CD14-positive monocyte (primary cell): ENCODE measurements around the gene FLRT1. TPM values are rescaled to one million over a fixed set of nuclear protein-coding genes. Genes with fewer than 3 reads are reported as not detected.

ENCODE experiments used
- DNase-seq, 3 donors: peaks; one replicate each; pipeline ENCODE4 v3.0.0-alpha.2; 2011 to 2022
- H2AFZ ChIP-seq: 2 replicates; pipeline ENCODE4 v1.6.0; 2012; ENCODE audit warnings: mild to moderate bottlenecking, low read depth, low read length, inconsistent platforms; ENCODE audit not compliant: insufficient read depth, poor library complexity, severe bottlenecking
- H3K27ac ChIP-seq, 2 donors: 1 replicate in 1 of 2; 2 replicates in 1 of 2; pipeline ENCODE4 v1.5.1; 2012 to 2013; ENCODE audit warnings: low read length in 2 of 2, control low read depth in 1 of 2, inconsistent platforms in 1 of 2, low read depth in 1 of 2, mild to moderate bottlenecking in 1 of 2
- H3K27me3 ChIP-seq, 2 donors: one replicate each; pipeline versions ENCODE4 v1.6.0 to v1.6.1; 2011 to 2013; ENCODE audit warnings: low read length in 2 of 2; ENCODE audit not compliant: control insufficient read depth in 2 of 2, insufficient read depth in 2 of 2
- H3K36me3 ChIP-seq, 2 donors: replicated peaks in 1 of 2; 1 replicate in 1 of 2; 2 replicates in 1 of 2; pipeline versions ENCODE4 v1.5.1 to v1.6.1; 2012 to 2013; ENCODE audit warnings: low read length in 2 of 2, control low read depth in 1 of 2, inconsistent platforms in 1 of 2, mild to moderate bottlenecking in 1 of 2; ENCODE audit not compliant: insufficient read depth in 2 of 2, control insufficient read depth in 1 of 2
- H3K4me1 ChIP-seq, 2 donors: 1 replicate in 1 of 2; 2 replicates in 1 of 2; pipeline versions ENCODE4 v1.5.1 to v1.6.1; 2012 to 2013; ENCODE audit warnings: low read length in 2 of 2, control low read depth in 1 of 2, inconsistent platforms in 1 of 2, mild to moderate bottlenecking in 1 of 2, moderate library complexity in 1 of 2; ENCODE audit not compliant: insufficient read depth in 2 of 2, control insufficient read depth in 1 of 2
- H3K4me2 ChIP-seq: replicated peaks from 2 replicates; pipeline ENCODE3; 2012; ENCODE audit warnings: low read length, moderate library complexity, mild to moderate bottlenecking; ENCODE audit not compliant: poor library complexity, severe bottlenecking; ENCODE audit errors: extremely low read depth
- H3K4me3 ChIP-seq, 3 experiments: fragments of 200-600 bp in 1 of 3; sonication (generic) in 1 of 3; replicated peaks in 1 of 3; 1 replicate in 2 of 3; 2 replicates in 1 of 3; pipeline ENCODE4 v1.5.1; 2011 to 2013; ENCODE audit warnings: low read length in 3 of 3, mild to moderate bottlenecking in 3 of 3, control low read depth in 2 of 3, low read depth in 2 of 3, inconsistent platforms in 1 of 3, moderate library complexity in 1 of 3
- H3K79me2 ChIP-seq: 2 replicates; pipeline ENCODE4 v1.6.0; 2012; ENCODE audit warnings: mild to moderate bottlenecking, control low read depth, inconsistent platforms, low read length, moderate library complexity; ENCODE audit not compliant: insufficient read depth
- H3K9ac ChIP-seq: 2 replicates; pipeline ENCODE4 v1.6.0; 2017; ENCODE audit warnings: low read length, mild to moderate bottlenecking; ENCODE audit not compliant: insufficient read depth, poor library complexity, severe bottlenecking
- H3K9me3 ChIP-seq, 2 donors: replicated peaks in 1 of 2; 1 replicate in 1 of 2; 2 replicates in 1 of 2; pipeline versions ENCODE4 v1.5.1 to v1.6.1; 2012 to 2013; ENCODE audit warnings: low read length in 2 of 2, control low read depth in 1 of 2; ENCODE audit not compliant: control insufficient read depth in 1 of 2, insufficient read depth in 1 of 2
- H4K20me1 ChIP-seq: 2 replicates; pipeline ENCODE4 v1.6.0; 2012; ENCODE audit warnings: mild to moderate bottlenecking, low read length, control low read depth, moderate library complexity; ENCODE audit not compliant: insufficient read depth
- H3K27ac Mint-ChIP-seq, 7 donors: one replicate each; pipeline ENCODE4 v1.8.0; 2020; ENCODE audit warnings: mild to moderate bottlenecking in 7 of 7, mixed read lengths in 7 of 7, moderate library complexity in 6 of 7, inconsistent platforms in 2 of 7
- H3K27me3 Mint-ChIP-seq, 3 donors: one replicate each; pipeline ENCODE4 v1.8.0; 2021 to 2022; ENCODE audit warnings: low read depth in 3 of 3, mild to moderate bottlenecking in 3 of 3, mixed read lengths in 3 of 3, moderate library complexity in 3 of 3, inconsistent platforms in 1 of 3
- H3K36me3 Mint-ChIP-seq, 2 donors: one replicate each; pipeline ENCODE4 v1.8.0; 2020; ENCODE audit warnings: mixed read lengths in 2 of 2, inconsistent platforms in 1 of 2, mild to moderate bottlenecking in 1 of 2
- H3K4me1 Mint-ChIP-seq: one replicate; pipeline ENCODE4 v1.8.0; 2020; ENCODE audit warnings: mild to moderate bottlenecking, mixed read lengths
- H3K4me3 Mint-ChIP-seq, 2 donors: one replicate each; pipeline ENCODE4 v1.8.0; 2020; ENCODE audit warnings: mild to moderate bottlenecking in 2 of 2, mixed read lengths in 2 of 2, moderate library complexity in 1 of 2
- H3K9me3 Mint-ChIP-seq, 7 donors: one replicate each; pipeline ENCODE4 v1.8.0; 2020 to 2022; ENCODE audit warnings: mixed read lengths in 7 of 7, mild to moderate bottlenecking in 6 of 7, moderate library complexity in 6 of 7, inconsistent platforms in 2 of 7
- WGBS: methylation state at CpG from one replicate; pipeline ENCODE4 v1.1.5; 2013; ENCODE audit warnings: missing lambda C conversion rate; ENCODE audit not compliant: insufficient coverage; 5-methylcytosine and 5-hydroxymethylcytosine counted together
- intact Hi-C, 2 donors: fragments of 100-400 bp; cut with micrococcal nuclease; formaldehyde crosslinking; loops; one replicate each; pipeline versions ENCODE4 v1.15.0 to v1.15.1; 2023
- polyA plus RNA-seq, 3 donors: library from polyadenylated mRNA; depleted of rRNA in 1 of 3; unstranded in 2 of 3; stranded (reverse) in 1 of 3; fragments of 300-500 nt in 2 of 3; fragments of >200 nt in 1 of 3; fragmentation: Illumina TruSeq in 2 of 3; gene quantifications; 1 replicate in 2 of 3; 2 replicates in 1 of 3; pipeline ENCODE4 v1.2.3, GENCODE V29; 2012 to 2021
- TF ChIP-seq, protein P1 (sequence below): fragments of 200-600 bp; IDR thresholded peaks from one replicate; pipeline ENCODE4 v1.8.0; 2022; ENCODE audit warnings: antibody characterized with exemption, mild to moderate bottlenecking

The FLRT1 gene
- polyA plus RNA-seq, 3 donors, result not detected

- H3K4me3 Mint-ChIP-seq, result peak overlapping the region in 1 of 2 donors; percentile 4
- no peak for DNase-seq
Observed at GRCh38 chr11:64008914-64009633, 26.7 kb upstream of the FLRT1 start.

GRCh38 chr11:64009710-64010109, 26.0 kb upstream of the FLRT1 start:
- H3K4me2 ChIP-seq, result no peak overlapping the region
- H3K27ac Mint-ChIP-seq, result no peak overlapping the region
- peaks cover 9 to 18% (median 13%) of the 10 kb centered on the region in 7 donors for H3K9me3 Mint-ChIP-seq
- peaks cover 0 to 15% of the 10 kb centered on the region in 2 donors for H3K9me3 ChIP-seq
- peaks cover 26 to 47% (median 32%) of the 10 kb centered on the region in 3 donors for H3K27me3 Mint-ChIP-seq
- no peaks in the 10 kb centered on the region for H3K79me2 ChIP-seq
- no peaks in the 10 kb centered on the region for H3K36me3 ChIP-seq
- no peaks in the 10 kb centered on the region for H3K36me3 Mint-ChIP-seq
- peaks cover 17% of the 10 kb centered on the region for H3K4me1 Mint-ChIP-seq
- TF ChIP-seq, protein P1, sequence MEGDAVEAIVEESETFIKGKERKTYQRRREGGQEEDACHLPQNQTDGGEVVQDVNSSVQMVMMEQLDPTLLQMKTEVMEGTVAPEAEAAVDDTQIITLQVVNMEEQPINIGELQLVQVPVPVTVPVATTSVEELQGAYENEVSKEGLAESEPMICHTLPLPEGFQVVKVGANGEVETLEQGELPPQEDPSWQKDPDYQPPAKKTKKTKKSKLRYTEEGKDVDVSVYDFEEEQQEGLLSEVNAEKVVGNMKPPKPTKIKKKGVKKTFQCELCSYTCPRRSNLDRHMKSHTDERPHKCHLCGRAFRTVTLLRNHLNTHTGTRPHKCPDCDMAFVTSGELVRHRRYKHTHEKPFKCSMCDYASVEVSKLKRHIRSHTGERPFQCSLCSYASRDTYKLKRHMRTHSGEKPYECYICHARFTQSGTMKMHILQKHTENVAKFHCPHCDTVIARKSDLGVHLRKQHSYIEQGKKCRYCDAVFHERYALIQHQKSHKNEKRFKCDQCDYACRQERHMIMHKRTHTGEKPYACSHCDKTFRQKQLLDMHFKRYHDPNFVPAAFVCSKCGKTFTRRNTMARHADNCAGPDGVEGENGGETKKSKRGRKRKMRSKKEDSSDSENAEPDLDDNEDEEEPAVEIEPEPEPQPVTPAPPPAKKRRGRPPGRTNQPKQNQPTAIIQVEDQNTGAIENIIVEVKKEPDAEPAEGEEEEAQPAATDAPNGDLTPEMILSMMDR, result no peak
- H3K9ac ChIP-seq, result no peak overlapping the region
- no peak overlapping the region for H3K4me3 Mint-ChIP-seq
- peaks cover 0 to 35% of the 10 kb centered on the region in 2 donors for H3K27me3 ChIP-seq
- H4K20me1 ChIP-seq, result no peaks in the 10 kb centered on the region
- H2AFZ ChIP-seq, result no peak overlapping the region
- intact Hi-C loops, result no loop called here
- WGBS, result 94% methylated on average over 4 of the region's 8 CpGs
- no peak overlapping the region for H3K4me3 ChIP-seq
- DNase-seq, result no peak
- H3K27ac ChIP-seq, result no peak overlapping the region
- H3K4me1 ChIP-seq, result peaks cover 17 to 19% of the 10 kb centered on the region in 2 donors

More at GRCh38 chr11:64008914-64009633, 26.7 kb upstream of the FLRT1 start:
- intact Hi-C loops, result no loop called here
- H4K20me1 ChIP-seq, result no peaks in the 10 kb centered on the region
- H3K79me2 ChIP-seq, result no peaks in the 10 kb centered on the region
- no peak overlapping the region for H2AFZ ChIP-seq
- H3K36me3 Mint-ChIP-seq, result no peaks in the 10 kb centered on the region
- H3K27me3 ChIP-seq, result peaks cover 0 to 41% of the 10 kb centered on the region in 2 donors
- H3K27ac ChIP-seq, result no peak overlapping the region
- H3K9me3 Mint-ChIP-seq, result peaks cover 9 to 18% (median 13%) of the 10 kb centered on the region in 7 donors
- H3K9me3 ChIP-seq, result peaks cover 0 to 15% of the 10 kb centered on the region in 2 donors
- H3K36me3 ChIP-seq, result no peaks in the 10 kb centered on the region
- no peak overlapping the region for H3K9ac ChIP-seq
- TF ChIP-seq, protein P1, result no peak
- H3K4me1 Mint-ChIP-seq, result peaks cover 18% of the 10 kb centered on the region
- 98% methylated on average over 11 of the region's 18 CpGs for WGBS
- peaks cover 17 to 19% of the 10 kb centered on the region in 2 donors for H3K4me1 ChIP-seq
- no peak overlapping the region for H3K27ac Mint-ChIP-seq
- peaks cover 31 to 54% (median 36%) of the 10 kb centered on the region in 3 donors for H3K27me3 Mint-ChIP-seq
- no peak overlapping the region for H3K4me2 ChIP-seq
- H3K4me3 ChIP-seq, result no peak overlapping the region
